T47D (cell line): ENCODE data around the gene TMEM185B.
A peak's percentile ranks its signal among the peaks of the same experiment; 100 is the strongest.
"Not testable (repeated sequence)": the region's sequence is repeated elsewhere in the genome, so short reads cannot be mapped to it uniquely, and the experiment has no call there.

Experiments
- DNase-seq, 2 experiments: peaks; one replicate each; pipeline versions ENCODE4 v3.0.0 to v3.0.0-alpha.2; 2011 to 2012; ENCODE audit warnings: low read depth in 1 of 2, low spot score in 1 of 2
- JUND ChIP-seq: IDR thresholded peaks from 2 replicates; pipeline ENCODE4 v1.6.1; 2012; ENCODE audit warnings: low read depth
- in situ Hi-C: cut with HindIII; loops from 2 replicates; pipeline ENCODE4 v1.10.0; 2016; ENCODE audit warnings: low sequenced_read_pairs, low pct_unique_long_range_greater_than_20kb

Gene TMEM185B

GRCh38 chr2:120223034-120223912 is at the start of gene TMEM185B:
Gene TMEM185B (minus strand): TSS chr2:120223400. CDS start chr2:120222976, 424 bp downstream.
- in situ Hi-C loops: no loop called here
- no peak for TF ChIP-seq JUND
- DNase-seq: peak; percentile 89 to 90

- no peak for DNase-seq
- TF ChIP-seq JUND: no peak
- in situ Hi-C loops: no loop called here
Observed at GRCh38 chr2:120271711-120272379, 48.6 kb upstream of the TMEM185B start.

- no peak for DNase-seq
- no peak for TF ChIP-seq JUND
- in situ Hi-C loops: no loop called here
Observed at GRCh38 chr2:120269816-120270215, 46.6 kb upstream of the TMEM185B start.

GRCh38 chr2:120269076-120269744 is 46.0 kb upstream of the TMEM185B start:
- no peak for TF ChIP-seq JUND
- DNase-seq: no peak
- in situ Hi-C loops: no loop called here

- DNase-seq: no peak
- in situ Hi-C loops: no loop called here
- TF ChIP-seq JUND: no peak
Observed at GRCh38 chr2:120267348-120267747, 44.1 kb upstream of the TMEM185B start.

DNA sequence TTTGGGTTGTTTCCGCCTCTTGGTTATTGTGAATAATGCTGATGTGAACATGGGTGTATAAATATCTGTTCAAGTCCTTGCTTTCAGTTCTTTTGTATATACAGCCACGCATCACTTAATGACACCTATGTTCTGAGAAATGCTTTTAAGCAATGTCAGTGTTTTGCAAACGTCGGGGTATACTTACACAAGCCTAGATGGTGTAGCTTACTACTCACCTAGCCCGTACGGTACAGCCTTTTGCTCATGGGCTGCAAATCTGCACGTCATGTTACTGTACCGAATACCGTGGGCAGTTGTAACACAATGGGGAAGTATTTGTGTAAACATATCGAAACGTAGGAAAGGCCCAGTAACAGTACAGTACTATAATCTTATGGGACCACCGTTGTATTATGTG is 41.8 kb upstream of the TMEM185B start:
- TF ChIP-seq JUND: no peak
- in situ Hi-C loops: no loop called here
- DNase-seq: no peak

- DNase-seq: no peak
- no peak for TF ChIP-seq JUND
- in situ Hi-C loops: no loop called here
Observed at GRCh38 chr2:120262761-120263428, 39.7 kb upstream of the TMEM185B start.

GRCh38 chr2:120262150-120262549 is 39.0 kb upstream of the TMEM185B start:
- in situ Hi-C loops: no loop called here
- DNase-seq: no peak
- no peak for TF ChIP-seq JUND

- in situ Hi-C loops: no loop called here
- DNase-seq: no peak
- TF ChIP-seq JUND: no peak
Observed at GRCh38 chr2:120261387-120262006, 38.3 kb upstream of the TMEM185B start.

- DNase-seq: no peak
- in situ Hi-C loops: no loop called here
- no peak for TF ChIP-seq JUND
Observed at GRCh38 chr2:120260736-120261135, 37.5 kb upstream of the TMEM185B start.

DNA sequence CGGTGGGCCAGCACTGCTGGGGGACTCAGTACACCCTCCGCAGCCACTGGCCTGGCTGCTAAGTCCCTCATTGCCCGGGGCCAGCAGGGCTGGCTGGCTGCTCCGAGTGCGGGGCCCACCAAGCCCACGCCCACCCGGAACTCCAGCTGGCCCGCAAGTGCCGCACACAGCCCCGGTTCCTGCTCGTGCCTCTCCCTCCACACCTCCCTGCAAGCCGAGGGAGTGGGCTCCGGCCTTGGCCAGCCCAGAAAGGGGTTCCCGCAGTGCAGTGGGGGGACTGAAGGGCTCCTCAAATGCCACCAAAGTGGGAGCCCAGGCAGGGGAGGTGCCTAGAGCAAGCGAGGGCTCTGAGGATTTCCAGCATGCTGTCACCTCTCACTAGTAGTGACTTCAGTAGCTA is 36.7 kb upstream of the TMEM185B start:
- in situ Hi-C loops: not testable (repeated sequence)

GRCh38 chr2:120258196-120258595 is 35.0 kb upstream of the TMEM185B start:
- no peak for DNase-seq
- no peak for TF ChIP-seq JUND
- in situ Hi-C loops: no loop called here

More for the DNA sequence above, 36.7 kb upstream of the TMEM185B start:
- DNase-seq: not testable (repeated sequence)
